ENCODE results near the gene ADA. TPM values are rescaled to one million over a fixed set of nuclear protein-coding genes. Genes with fewer than 3 reads are reported as not detected.

The ADA gene
- total RNA-seq (2016; rRNA removed; fragmentation: Illumina TruSeq; extraction: Trizol) = 2.5 and 2.7 TPM in 2 replicates
- total RNA-seq (2016; cell fraction: cytosol; rRNA removed; fragmentation: Illumina TruSeq; extraction: Trizol; ENCODE audit: low read depth) = 1.3 and 2.8 TPM in 2 replicates
- total RNA-seq (2016; cell fraction: insoluble cytoplasmic fraction; rRNA removed; fragmentation: Illumina TruSeq; extraction: Trizol) = 2.0 and 2.9 TPM in 2 replicates
- total RNA-seq (2016; cell fraction: membrane; rRNA removed; fragmentation: Illumina TruSeq; extraction: Trizol) = 1.9 and 2.5 TPM in 2 replicates
- 1.4 and 1.6 TPM in 2 replicates for total RNA-seq (2016; cell fraction: nucleus; rRNA removed; fragmentation: Illumina TruSeq; extraction: Trizol)
- 9.8 and 11.3 TPM in 2 replicates for polyA plus RNA-seq (2011; rRNA removed)
- 9.6 and 12.4 TPM in 2 replicates for polyA plus RNA-seq (2011; cell fraction: cytosol; rRNA removed)
- 13.3 and 16.8 TPM in 2 replicates for polyA plus RNA-seq (2011; cell fraction: nucleus; rRNA removed)
- 5.1 and 6.0 TPM in 2 replicates for polyA plus RNA-seq (2012)
- 2.7 and 3.0 TPM in 2 replicates for polyA plus RNA-seq (2016; cell fraction: cytosol; fragmentation: Illumina TruSeq; extraction: Trizol; ENCODE audit: low read depth)
- 4.0 and 4.3 TPM in 2 replicates for polyA plus RNA-seq (2016; cell fraction: insoluble cytoplasmic fraction; fragmentation: Illumina TruSeq; extraction: Trizol; ENCODE audit: low read depth)
- polyA plus RNA-seq (2016; cell fraction: membrane; fragmentation: Illumina TruSeq; extraction: Trizol; ENCODE audit: low read depth) = 3.2 TPM in 2 replicates
- polyA plus RNA-seq (2016; cell fraction: nucleus; fragmentation: Illumina TruSeq; extraction: Trizol; ENCODE audit: insufficient read depth, low read depth) = 4.3 and 4.8 TPM in 2 replicates
- polyA minus RNA-seq (2011; rRNA and poly(A)+ RNA removed; ENCODE audit: low replicate concordance) = 7.0 and 23.8 TPM in 2 replicates
- polyA minus RNA-seq (2011; cell fraction: cytosol; rRNA and poly(A)+ RNA removed) = 2.5 and 2.9 TPM in 2 replicates
- polyA minus RNA-seq (2011; cell fraction: nucleus; rRNA and poly(A)+ RNA removed) = 2.5 and 2.8 TPM in 2 replicates
- Bru-seq, nascent RNA = percentile 34 among the genes with signal in this experiment
- BruChase-seq, experiment 1, labeled RNA remaining after a 6-hour chase = percentile 32 among the genes with signal in this experiment
- percentile 32 among the genes with signal in this experiment for BruChase-seq, experiment 2, labeled RNA remaining after a 2-hour chase
- long read RNA-seq, experiment 1, transcript ADA-201 (12 exons, 1,539 nt) = major isoform, 7 of 9 reads
- long read RNA-seq, experiment 1, partial matches to known transcripts = 0 of 9 reads
- long read RNA-seq, experiment 1, other reads (novel, unspliced or antisense) = 2 of 9 reads
- long read RNA-seq, experiment 2, transcript ADA-201 (12 exons, 1,539 nt) = major isoform, 6 of 17 reads
- long read RNA-seq, experiment 2, partial matches to known transcripts = 5 of 17 reads
- long read RNA-seq, experiment 2, other reads (novel, unspliced or antisense) = 6 of 17 reads

DNA sequence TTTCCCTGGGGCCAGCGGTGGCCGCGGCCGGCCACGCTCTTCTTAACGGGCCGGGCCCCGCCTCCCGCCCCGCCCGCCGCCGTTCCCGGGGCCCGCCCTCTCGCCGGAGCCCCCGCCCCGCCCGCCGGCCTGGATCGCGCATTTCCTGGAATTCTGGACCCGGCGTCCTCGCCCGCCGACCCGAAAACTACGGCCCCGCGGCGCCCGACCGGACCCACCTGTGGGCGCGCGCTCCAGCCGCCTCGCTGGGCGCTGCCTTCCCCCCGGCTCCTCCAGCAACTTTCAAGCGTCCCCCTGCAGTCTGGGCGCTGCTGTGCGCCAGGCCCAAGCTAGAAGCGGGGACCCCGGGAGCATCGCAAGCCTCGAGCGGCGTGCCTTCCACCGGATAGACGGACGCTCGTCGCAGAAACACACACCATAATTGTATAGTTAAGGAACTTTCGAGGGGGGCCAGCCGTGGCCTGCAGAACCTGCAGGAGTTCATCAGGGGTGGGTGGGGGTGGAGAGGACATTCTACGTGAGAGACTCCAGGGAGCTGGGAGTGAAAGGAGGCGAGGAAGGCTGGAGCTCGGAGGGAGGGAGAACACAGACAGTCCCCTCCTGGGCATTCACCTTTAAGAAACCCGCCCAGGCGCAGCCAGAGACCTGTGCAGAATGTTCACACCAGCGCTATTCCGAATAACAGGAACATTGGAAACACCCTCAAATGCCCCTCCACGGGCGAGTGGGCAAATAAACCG, at the start of gene ADA:
Gene ADA, minus strand, starts transcription at position 16 of the 740 bp plus-strand sequence. CDS start 92 bp downstream, outside the sequence.
- no peak within 1 kb of the TSS for H3K27ac ChIP-seq (ENCODE audit: extremely low read length, insufficient read depth, low read length)
- H3K79me2 ChIP-seq (ENCODE audit: insufficient read depth, low read length) = no peaks in the 10 kb centered on the region
- in situ Hi-C loops (cut with HindIII; ENCODE audit: extremely low pct_ligation_motif_present, low pct_unique_long_range_greater_than_20kb) (no loop called here), intact Hi-C loops (cut with micrococcal nuclease; ENCODE audit: unreplicated experiment) (no loop called here)
- ChIA-PET POLR2A (interaction anchor here (0.5 to 1.3 kb wide), 4 partner anchors 9 to 565 kb away, joined by 3 to 8 read pairs (median 4); partner anchors contain the start of gene TTPAL), CTCF (ENCODE audit: low intra/inter-chr PET ratio, low total read pairs) (no interaction called here)
- H3K27me3 ChIP-seq (ENCODE audit: control insufficient read depth in 1 of 2, insufficient read depth in 2 of 2, low read length in 2 of 2) = peaks cover 5 to 39% of the 10 kb centered on the region in 2 experiments; a peak in 3 of 5 replicates
- no peaks in the 10 kb centered on the region for H3K36me3 ChIP-seq (replicated peaks in 1 of 2; ENCODE audit: control insufficient read depth in 1 of 2, insufficient read depth in 2 of 2, low read length in 2 of 2)
- ATAC-seq (peak; percentile 85), DNase-seq (ENCODE audit: low spot score) (peak; percentile 47), FAIRE-seq (no peak)
- peak within 1 kb of the TSS; percentile 69 to 78 (median 71) for H3K4me3 ChIP-seq (replicated peaks in 1 of 3; ENCODE audit: insufficient read depth in 1 of 3, low read depth in 2 of 3, low read length in 3 of 3)
- H2AFZ ChIP-seq (ENCODE audit: low read length) = peak within 1 kb of the TSS; percentile 36
- H3K9me3 ChIP-seq (ENCODE audit: low read length) = no peaks in the 10 kb centered on the region
- under 1% methylated on average over 34 of the region's 68 CpGs for WGBS (ENCODE audit: low lambda C conversion rate)
- peak within 1 kb of the TSS; percentile 98 for H3K4me2 ChIP-seq (ENCODE audit: low read depth, low read length)
- peak within 1 kb of the TSS; percentile 59; the same call in 1 of the 2 replicates for H3K9ac ChIP-seq (ENCODE audit: insufficient read depth, low read depth, low read length)
- BruUV-seq (replicated peaks) = no TSS peak
- peaks cover 17% of the 10 kb centered on the region for H3K4me1 ChIP-seq (ENCODE audit: insufficient read depth, low read length)
- H4K20me1 ChIP-seq (ENCODE audit: insufficient read depth, low read length) = no peaks in the 10 kb centered on the region
- no peak for TF ChIP-seq DPF2 (CRISPR knock-in tag; IDR thresholded peaks at IDR 0.05; ENCODE audit: borderline replicate concordance, low read depth)
- TF ChIP-seq PAX8 (CRISPR knock-in tag; IDR thresholded peaks at IDR 0.05; ENCODE audit: borderline replicate concordance) = no peak
- TF ChIP-seq ASH2L (IDR thresholded peaks at IDR 0.05; ENCODE audit: insufficient read length, low read depth, low read length) = peak; percentile 78
- TF ChIP-seq ZBTB3 (CRISPR knock-in tag; IDR thresholded peaks at IDR 0.05; ENCODE audit: borderline replicate concordance, low read depth) = peak; percentile 72; the same call in 1 of the 2 replicates
- TF ChIP-seq TOPORS (CRISPR knock-in tag; IDR thresholded peaks at IDR 0.05) = no peak; the same call in 1 of the 2 replicates
- no peak; the same call in 1 of the 2 replicates for TF ChIP-seq ZNF552 (CRISPR knock-in tag; IDR thresholded peaks at IDR 0.05; ENCODE audit: borderline replicate concordance)
- TF ChIP-seq NBN (conservative IDR thresholded peaks at IDR 0.05) = no peak
- TF ChIP-seq PCBP2 (optimal IDR thresholded peaks at IDR 0.05; ENCODE audit: low read depth, low read length, poor library complexity, severe bottlenecking) = no peak
- TF ChIP-seq, protein P1, sequence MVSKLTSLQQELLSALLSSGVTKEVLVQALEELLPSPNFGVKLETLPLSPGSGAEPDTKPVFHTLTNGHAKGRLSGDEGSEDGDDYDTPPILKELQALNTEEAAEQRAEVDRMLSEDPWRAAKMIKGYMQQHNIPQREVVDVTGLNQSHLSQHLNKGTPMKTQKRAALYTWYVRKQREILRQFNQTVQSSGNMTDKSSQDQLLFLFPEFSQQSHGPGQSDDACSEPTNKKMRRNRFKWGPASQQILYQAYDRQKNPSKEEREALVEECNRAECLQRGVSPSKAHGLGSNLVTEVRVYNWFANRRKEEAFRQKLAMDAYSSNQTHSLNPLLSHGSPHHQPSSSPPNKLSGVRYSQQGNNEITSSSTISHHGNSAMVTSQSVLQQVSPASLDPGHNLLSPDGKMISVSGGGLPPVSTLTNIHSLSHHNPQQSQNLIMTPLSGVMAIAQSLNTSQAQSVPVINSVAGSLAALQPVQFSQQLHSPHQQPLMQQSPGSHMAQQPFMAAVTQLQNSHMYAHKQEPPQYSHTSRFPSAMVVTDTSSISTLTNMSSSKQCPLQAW (CRISPR knock-in tag; IDR thresholded peaks at IDR 0.05) = 0 out of 2 replicates have a peak, but pooled peaks have one; percentile 32
- TF ChIP-seq BRD4 (CRISPR knock-in tag; IDR thresholded peaks at IDR 0.05) = no peak
- no peak for TF ChIP-seq ZNF296 (CRISPR knock-in tag; conservative IDR thresholded peaks at IDR 0.05)
- TF ChIP-seq, protein P2, sequence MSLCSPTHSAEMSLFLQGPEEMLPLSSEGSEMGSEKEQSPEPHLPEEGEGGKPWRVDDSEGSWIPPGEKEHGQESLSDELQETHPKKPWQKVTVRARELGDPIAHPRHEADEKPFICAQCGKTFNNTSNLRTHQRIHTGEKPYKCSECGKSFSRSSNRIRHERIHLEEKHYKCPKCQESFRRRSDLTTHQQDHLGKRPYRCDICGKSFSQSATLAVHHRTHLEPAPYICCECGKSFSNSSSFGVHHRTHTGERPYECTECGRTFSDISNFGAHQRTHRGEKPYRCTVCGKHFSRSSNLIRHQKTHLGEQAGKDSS (CRISPR knock-in tag; IDR thresholded peaks at IDR 0.05; ENCODE audit: borderline replicate concordance, low read depth) = no peak
- peak; percentile 76 for TF ChIP-seq SKI (IDR thresholded peaks at IDR 0.05; ENCODE audit: partially characterized antibody)
- no peak for TF ChIP-seq MXD4 (CRISPR knock-in tag; IDR thresholded peaks at IDR 0.05)
- TF ChIP-seq PAF1 (CRISPR knock-in tag; IDR thresholded peaks at IDR 0.05) = no peak
- no peak for TF ChIP-seq ZMYM3 (CRISPR knock-in tag; IDR thresholded peaks at IDR 0.05)

All from HepG2 (cell line).